ENCODE data around the gene SRP9. TPM values are rescaled to one million over a fixed set of nuclear protein-coding genes. Genes with fewer than 3 reads are reported as not detected.
A peak's percentile ranks its signal among the peaks of the same experiment; 100 is the strongest.

Gene SRP9
- total and polyA plus RNA-seq, 2 experiments from 2014 or later: 640 to 728 TPM

- TF ChIP-seq ZNF462 (CRISPR knock-in tag; IDR thresholded peaks at IDR 0.05) (no peak), NANOG (IDR thresholded peaks at IDR 0.05; ENCODE audit: borderline replicate concordance) (no peak)
These were observed 11.5 kb upstream of the SRP9 start (continued) for GRCh38 chr1:225765982-225766674.

GRCh38 chr1:225766967-225767633, 10.5 kb upstream of the SRP9 start:
- Mint-ChIP-seq H3K27ac (peak overlapping the region; percentile 32; the same call in 1 of the 2 replicates), H3K36me3 (ENCODE audit: low read depth) (no peaks in the 10 kb centered on the region), H3K4me3 (no peak overlapping the region), H3K9me3 (no peaks in the 10 kb centered on the region), H3K27me3 (ENCODE audit: insufficient read depth, low read depth, poor library complexity) (peaks cover 12% of the 10 kb centered on the region), H3K4me1 (peaks cover 52% of the 10 kb centered on the region)
- peaks cover 41% of the 10 kb centered on the region for H3K4me1 ChIP-seq (ENCODE audit: insufficient read depth)
- H3K36me3 ChIP-seq (ENCODE audit: insufficient read depth): no peaks in the 10 kb centered on the region
- TF ChIP-seq CREB1 (CRISPR knock-in tag; IDR thresholded peaks at IDR 0.05; ENCODE audit: low read depth) (no peak), JUNB (IDR thresholded peaks at IDR 0.05; ENCODE audit: unreplicated experiment) (no peak), REST (IDR thresholded peaks at IDR 0.05; ENCODE audit: unreplicated experiment) (no peak), STAT1 (IDR thresholded peaks at IDR 0.05; ENCODE audit: unreplicated experiment) (no peak), ZNF331 (CRISPR knock-in tag; IDR thresholded peaks at IDR 0.05; ENCODE audit: low read depth) (no peak), NANOG (IDR thresholded peaks at IDR 0.05; ENCODE audit: borderline replicate concordance) (no peak), ZNF114 (CRISPR knock-in tag; IDR thresholded peaks at IDR 0.05) (no peak)
- H3K27me3 ChIP-seq (ENCODE audit: insufficient read depth): no peaks in the 10 kb centered on the region
- no peaks in the 10 kb centered on the region for H4K20me1 ChIP-seq (replicated peaks; ENCODE audit: insufficient read depth)
- ATAC-seq: no peak
- H3K27ac ChIP-seq (ENCODE audit: low read depth): no peak overlapping the region
- H3K4me2 ChIP-seq: 0 out of 2 replicates have a peak overlapping the region, but pooled peaks have one; percentile 55
- 0 out of 2 replicates have a peak overlapping the region, but pooled peaks have one; percentile 47 for H2AFZ ChIP-seq
- H3K4me3 ChIP-seq: no peak overlapping the region
- DNase-seq (ENCODE audit: low spot score): no peak
- no peaks in the 10 kb centered on the region for H3K9me2 ChIP-seq (ENCODE audit: insufficient read depth)
- H3K79me2 ChIP-seq (replicated peaks; ENCODE audit: insufficient read depth): no peaks in the 10 kb centered on the region
- peaks cover 3% of the 10 kb centered on the region; the same call in 1 of the 2 replicates for H3F3A ChIP-seq (replicated peaks; ENCODE audit: low read depth)

Data from GM23338 (cell line).